HG03064 (cell line): Measurements from ENCODE around the gene SORCS2.

Experiments
- ATAC-seq: cut with Tn5 transposase; IDR thresholded peaks from one replicate; pipeline ENCODE4 v1.9.1; 2021; ENCODE audit warnings: low read depth; ENCODE audit not compliant: unreplicated experiment

SORCS2 gene

GRCh38 chr4:7477695-7478094 lies 285.4 kb downstream of the SORCS2 start:
- no peak for ATAC-seq

GRCh38 chr4:7478665-7479064 lies 286.3 kb downstream of the SORCS2 start:
- no peak for ATAC-seq

GRCh38 chr4:7480423-7480822 lies 288.1 kb downstream of the SORCS2 start:
- ATAC-seq: no peak

- no peak for ATAC-seq
These were observed 288.9 kb downstream of the SORCS2 start for GRCh38 chr4:7481227-7481626.

GRCh38 chr4:7485096-7485495 lies 292.8 kb downstream of the SORCS2 start:
- ATAC-seq: no peak

GRCh38 chr4:7486101-7486500 lies 293.8 kb downstream of the SORCS2 start:
- no peak for ATAC-seq

- no peak for ATAC-seq
These were observed 295.2 kb downstream of the SORCS2 start for GRCh38 chr4:7487502-7487901.

- ATAC-seq: no peak
These were observed 295.8 kb downstream of the SORCS2 start for GRCh38 chr4:7487998-7488671.

- no peak for ATAC-seq
These were observed 299.6 kb downstream of the SORCS2 start for GRCh38 chr4:7491915-7492314.

- ATAC-seq: no peak
These were observed 306.3 kb downstream of the SORCS2 start for GRCh38 chr4:7498446-7499200.

GRCh38 chr4:7499661-7500060 lies 307.3 kb downstream of the SORCS2 start:
- no peak for ATAC-seq

- ATAC-seq: no peak
These were observed 308.1 kb downstream of the SORCS2 start for GRCh38 chr4:7500404-7500803.

- ATAC-seq: no peak
These were observed 309.0 kb downstream of the SORCS2 start for GRCh38 chr4:7501314-7501713.

- ATAC-seq: no peak
These were observed 309.5 kb downstream of the SORCS2 start for GRCh38 chr4:7501873-7502272.

GRCh38 chr4:7503559-7504249 lies 311.4 kb downstream of the SORCS2 start:
- no peak for ATAC-seq

- no peak for ATAC-seq
These were observed 313.0 kb downstream of the SORCS2 start for GRCh38 chr4:7505116-7505900.

GRCh38 chr4:7506119-7506518 lies 313.8 kb downstream of the SORCS2 start:
- ATAC-seq: no peak

- ATAC-seq: no peak
These were observed 314.2 kb downstream of the SORCS2 start for GRCh38 chr4:7506572-7506971.

GRCh38 chr4:7507381-7507780 lies 315.0 kb downstream of the SORCS2 start:
- no peak for ATAC-seq

GRCh38 chr4:7510066-7510465 lies 317.7 kb downstream of the SORCS2 start:
- no peak for ATAC-seq

GRCh38 chr4:7510538-7510937 lies 318.2 kb downstream of the SORCS2 start:
- no peak for ATAC-seq
